K562 (cell line): ENCODE results near the gene LSM4. TPM values are rescaled to one million over a fixed set of nuclear protein-coding genes. Genes with fewer than 3 reads are reported as not detected.
A peak's percentile ranks its signal among the peaks of the same experiment; 100 is the strongest.

ENCODE experiments used
- CEBPB ChIP-seq: fragments of 450-650 bp; IDR thresholded peaks from 2 replicates; pipeline ENCODE4 v1.6.1; 2016; ENCODE audit warnings: missing genetic modification characterization, missing compliant biosample characterization
- CREM ChIP-seq: IDR thresholded peaks from 2 replicates; pipeline ENCODE4 v1.6.1; 2014; ENCODE audit warnings: antibody characterized with exemption, low read depth
- CSDE1 ChIP-seq, 2 experiments: fragments of 450-650 bp; IDR thresholded peaks; 2 replicates each; pipeline ENCODE4 v1.6.1; 2016; ENCODE audit warnings: mild to moderate bottlenecking in 1 of 2
- FOXK2 ChIP-seq, 2 experiments: fragments of 450-650 bp; IDR thresholded peaks in 1 of 2; conservative IDR thresholded peaks in 1 of 2; 2 replicates each; pipeline ENCODE4 v1.6.1; 2016; ENCODE audit warnings: low read depth in 2 of 2, mild to moderate bottlenecking in 1 of 2
- FOXP1 ChIP-seq: sonication (generic); formaldehyde crosslinking; IDR thresholded peaks from 2 replicates; pipeline ENCODE4 v1.8.0; 2022; ENCODE audit warnings: mild to moderate bottlenecking, missing genetic modification reagents
- HNRNPUL1 ChIP-seq: fragments of 200-400 bp; formaldehyde crosslinking; IDR thresholded peaks from 2 replicates; pipeline ENCODE4 v1.6.1; 2017; ENCODE audit warnings: low read length
- KDM1A ChIP-seq, 2 experiments: fragments of 450-650 bp; IDR thresholded peaks; 2 replicates each; pipeline ENCODE4 v1.6.1; 2016; ENCODE audit warnings: mild to moderate bottlenecking in 2 of 2
- MCM2 ChIP-seq: fragments of 450-650 bp; IDR thresholded peaks from 2 replicates; pipeline ENCODE4 v1.6.1; 2017; ENCODE audit warnings: low read depth, mild to moderate bottlenecking
- MED1 ChIP-seq: sonication (generic); formaldehyde crosslinking; IDR thresholded peaks from 2 replicates; pipeline ENCODE4 v1.8.1; 2023; ENCODE audit warnings: missing genetic modification reagents, borderline replicate concordance
- PBX2 ChIP-seq, 2 experiments: IDR thresholded peaks in 1 of 2; conservative IDR thresholded peaks in 1 of 2; 2 replicates each; pipeline ENCODE4 v1.6.1; 2016; ENCODE audit warnings: low read depth in 2 of 2, mild to moderate bottlenecking in 1 of 2, missing compliant biosample characterization in 1 of 2, missing genetic modification characterization in 1 of 2, moderate library complexity in 1 of 2
- PCBP2 ChIP-seq: fragments of 200-400 bp; formaldehyde crosslinking; IDR thresholded peaks from 2 replicates; pipeline ENCODE4 v1.6.1; 2018; ENCODE audit warnings: low read length, low read depth, mild to moderate bottlenecking, moderate library complexity; ENCODE audit not compliant: poor library complexity, severe bottlenecking
- PTRF ChIP-seq: fragments of 450-650 bp; IDR thresholded peaks from 2 replicates; pipeline ENCODE4 v1.6.1; 2016; ENCODE audit warnings: mild to moderate bottlenecking, missing genetic modification characterization, missing compliant biosample characterization
- RFX5 ChIP-seq: IDR thresholded peaks from 2 replicates; pipeline ENCODE4 v1.6.1; 2011; ENCODE audit warnings: low read depth, mild to moderate bottlenecking, improper control_type of control experiment, low read length
- XRCC4 ChIP-seq: IDR thresholded peaks from one replicate; pipeline ENCODE4 v1.6.1; 2011; ENCODE audit not compliant: insufficient read depth, insufficient read length; ENCODE audit errors: extremely low read depth
- ZNF449 ChIP-seq: fragments of 250-450 bp; sonication (Bioruptor Pico); IDR thresholded peaks from 2 replicates; pipeline ENCODE4 v1.8.0; 2022; ENCODE audit warnings: moderate library complexity, mild to moderate bottlenecking, inconsistent platforms
- ZNF830 ChIP-seq: fragments of 250-450 bp; sonication (Bioruptor Pico); IDR thresholded peaks from 2 replicates; pipeline ENCODE4 v1.5.0; 2021; ENCODE audit warnings: mild to moderate bottlenecking
- ZSCAN32 ChIP-seq: fragments of 450-650 bp; formaldehyde crosslinking; IDR thresholded peaks from 2 replicates; pipeline ENCODE4 v1.4.0; 2020; ENCODE audit warnings: mild to moderate bottlenecking, moderate library complexity
- polyA plus RNA-seq, 8 experiments: library from polyadenylated mRNA; depleted of rRNA in 4 of 8; stranded (reverse) in 5 of 8; unstranded in 3 of 8; fragments of >200 nt; fragmentation: Nextera tagmentation in 2 of 8; fragmentation: Illumina TruSeq in 1 of 8; extraction: Ambion mirVana in 2 of 8; extraction: Trizol in 1 of 8; gene quantifications; 2 replicates each; pipeline versions ENCODE4 v1.2.1 to v1.2.3, GENCODE V29; 2011 to 2014; ENCODE audit warnings: inconsistent platforms in 1 of 8, missing spikeins in 1 of 8
- total RNA-seq, 7 experiments: library from RNA; depleted of rRNA in 6 of 7; stranded (reverse); fragments of >200 nt in 6 of 7; fragmentation: Illumina TruSeq in 2 of 7; extraction: Trizol in 2 of 7; gene quantifications; 2 replicates each; pipeline versions ENCODE4 v1.2.1 to v1.2.3, GENCODE V29; 2011 to 2021; ENCODE audit warnings: low replicate concordance in 1 of 7
- TF ChIP-seq, protein P1 (sequence below): IDR thresholded peaks from 3 replicates; pipeline ENCODE4 v1.6.1; 2011; ENCODE audit warnings: borderline replicate concordance, mild to moderate bottlenecking, moderate library complexity; ENCODE audit not compliant: insufficient read length; ENCODE audit errors: extremely low read depth
- TF ChIP-seq, protein P2 (sequence below): sonication (generic); formaldehyde crosslinking; IDR thresholded peaks from 2 replicates; pipeline ENCODE4 v1.8.0; 2022; ENCODE audit warnings: mild to moderate bottlenecking, missing genetic modification reagents

The LSM4 gene
- total and polyA plus RNA-seq, 9 of the 15 experiments (the other 6 are each of a cell fraction or from before 2014, with no cell fraction given): 11.9 to 763 (median 202) TPM

- no peak for TF ChIP-seq ZSCAN32 (CRISPR knock-in tag)
- TF ChIP-seq HNRNPUL1: no peak
- TF ChIP-seq FOXK2 (conservative IDR thresholded peaks at IDR 0.05 in 1 of 2, IDR thresholded peaks at IDR 0.05 in 1 of 2; ENCODE audit: low read depth in 2 of 2): peak in 1 of 2 experiments; percentile 44; a peak in 1 of 4 replicates
- TF ChIP-seq PTRF (tag): no peak
- TF ChIP-seq PCBP2: no peak
- no peak for TF ChIP-seq CREM
- TF ChIP-seq, protein P1, sequence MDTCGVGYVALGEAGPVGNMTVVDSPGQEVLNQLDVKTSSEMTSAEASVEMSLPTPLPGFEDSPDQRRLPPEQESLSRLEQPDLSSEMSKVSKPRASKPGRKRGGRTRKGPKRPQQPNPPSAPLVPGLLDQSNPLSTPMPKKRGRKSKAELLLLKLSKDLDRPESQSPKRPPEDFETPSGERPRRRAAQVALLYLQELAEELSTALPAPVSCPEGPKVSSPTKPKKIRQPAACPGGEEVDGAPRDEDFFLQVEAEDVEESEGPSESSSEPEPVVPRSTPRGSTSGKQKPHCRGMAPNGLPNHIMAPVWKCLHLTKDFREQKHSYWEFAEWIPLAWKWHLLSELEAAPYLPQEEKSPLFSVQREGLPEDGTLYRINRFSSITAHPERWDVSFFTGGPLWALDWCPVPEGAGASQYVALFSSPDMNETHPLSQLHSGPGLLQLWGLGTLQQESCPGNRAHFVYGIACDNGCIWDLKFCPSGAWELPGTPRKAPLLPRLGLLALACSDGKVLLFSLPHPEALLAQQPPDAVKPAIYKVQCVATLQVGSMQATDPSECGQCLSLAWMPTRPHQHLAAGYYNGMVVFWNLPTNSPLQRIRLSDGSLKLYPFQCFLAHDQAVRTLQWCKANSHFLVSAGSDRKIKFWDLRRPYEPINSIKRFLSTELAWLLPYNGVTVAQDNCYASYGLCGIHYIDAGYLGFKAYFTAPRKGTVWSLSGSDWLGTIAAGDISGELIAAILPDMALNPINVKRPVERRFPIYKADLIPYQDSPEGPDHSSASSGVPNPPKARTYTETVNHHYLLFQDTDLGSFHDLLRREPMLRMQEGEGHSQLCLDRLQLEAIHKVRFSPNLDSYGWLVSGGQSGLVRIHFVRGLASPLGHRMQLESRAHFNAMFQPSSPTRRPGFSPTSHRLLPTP: no peak
- TF ChIP-seq KDM1A (IDR thresholded peaks at IDR 0.05): peak in 1 of 2 experiments; percentile 42; a peak in 1 of 4 replicates
- no peak for TF ChIP-seq XRCC4
- no peak for TF ChIP-seq PBX2 (CRISPR knock-in tag; IDR thresholded peaks at IDR 0.05; ENCODE audit: low read depth)
- TF ChIP-seq PBX2 (tag; conservative IDR thresholded peaks at IDR 0.05; ENCODE audit: low read depth): no peak
- no peak for TF ChIP-seq ZNF830 (CRISPR knock-in tag)
- no peak for TF ChIP-seq CEBPB (tag)
- TF ChIP-seq CSDE1 (IDR thresholded peaks at IDR 0.05): no peak
- no peak for TF ChIP-seq RFX5
- no peak for TF ChIP-seq FOXP1 (CRISPR knock-in tag)
- no peak for TF ChIP-seq MCM2
- TF ChIP-seq, protein P2, sequence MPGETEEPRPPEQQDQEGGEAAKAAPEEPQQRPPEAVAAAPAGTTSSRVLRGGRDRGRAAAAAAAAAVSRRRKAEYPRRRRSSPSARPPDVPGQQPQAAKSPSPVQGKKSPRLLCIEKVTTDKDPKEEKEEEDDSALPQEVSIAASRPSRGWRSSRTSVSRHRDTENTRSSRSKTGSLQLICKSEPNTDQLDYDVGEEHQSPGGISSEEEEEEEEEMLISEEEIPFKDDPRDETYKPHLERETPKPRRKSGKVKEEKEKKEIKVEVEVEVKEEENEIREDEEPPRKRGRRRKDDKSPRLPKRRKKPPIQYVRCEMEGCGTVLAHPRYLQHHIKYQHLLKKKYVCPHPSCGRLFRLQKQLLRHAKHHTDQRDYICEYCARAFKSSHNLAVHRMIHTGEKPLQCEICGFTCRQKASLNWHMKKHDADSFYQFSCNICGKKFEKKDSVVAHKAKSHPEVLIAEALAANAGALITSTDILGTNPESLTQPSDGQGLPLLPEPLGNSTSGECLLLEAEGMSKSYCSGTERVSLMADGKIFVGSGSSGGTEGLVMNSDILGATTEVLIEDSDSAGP: no peak
- no peak for TF ChIP-seq MED1 (CRISPR knock-in tag)
- no peak for TF ChIP-seq ZNF449 (CRISPR knock-in tag)
These were observed 40.7 kb downstream of the LSM4 start (continued) for GRCh38 chr19:18282021-18282787.
